ENCODE results near the gene ARPC5. TPM values are rescaled to one million over a fixed set of nuclear protein-coding genes. Genes with fewer than 3 reads are reported as not detected.

ARPC5 gene
- total RNA-seq, 1 experiment from 2014 or later, result 104 TPM

GRCh38 chr1:183576537-183576936 is 59.0 kb downstream of the ARPC5 start:
- in situ Hi-C loops (cut with HindIII; ENCODE audit: low pct_unique_long_range_greater_than_20kb, low sequenced_read_pairs), result no loop called here
- Histone ChIP-seq H3K27me3 (ENCODE audit: control insufficient read depth, insufficient read depth, low read length) (no peaks in the 10 kb centered on the region), H3K9me3 (ENCODE audit: control insufficient read depth, insufficient read depth, low read depth, low read length) (no peaks in the 10 kb centered on the region), H3K4me3 (ENCODE audit: low read depth in 2 of 2, low read length in 2 of 2) (no peak overlapping the region), H3K36me3 (ENCODE audit: control insufficient read depth, insufficient read depth, low read length) (no peaks in the 10 kb centered on the region), H3K4me1 (ENCODE audit: control insufficient read depth, insufficient read depth, low read length) (no peaks in the 10 kb centered on the region), H3K27ac (ENCODE audit: low read length) (no peak overlapping the region)
- ChIA-PET POLR2A (no interaction called here), CTCF (no interaction called here)
- intact Hi-C loops (cut with micrococcal nuclease; ENCODE audit: unreplicated experiment), result no loop called here
- no TSS peak for BruUV-seq (replicated peaks)
- TF ChIP-seq CTCF (IDR thresholded peaks at IDR 0.05), result no peak
- no peak for TF ChIP-seq SIN3A (IDR thresholded peaks at IDR 0.05; ENCODE audit: borderline replicate concordance, insufficient read depth, low read depth, low read length)
- no peak for TF ChIP-seq REST (IDR thresholded peaks at IDR 0.05; ENCODE audit: insufficient read depth in 1 of 2, low read depth in 2 of 2, low read length in 1 of 2)
- no peak for TF ChIP-seq POLR2AphosphoS5 (IDR thresholded peaks at IDR 0.05; ENCODE audit: low read depth, low read length)
- ATAC-seq, result no peak
- no peak for DNase-seq (ENCODE audit: low read depth, low spot score)

GRCh38 chr1:183575606-183576005 is 60.0 kb downstream of the ARPC5 start:
- Histone ChIP-seq H3K4me1 (ENCODE audit: control insufficient read depth, insufficient read depth, low read length) (no peaks in the 10 kb centered on the region), H3K4me3 (ENCODE audit: low read depth in 2 of 2, low read length in 2 of 2) (no peak overlapping the region), H3K36me3 (ENCODE audit: control insufficient read depth, insufficient read depth, low read length) (no peaks in the 10 kb centered on the region), H3K27ac (ENCODE audit: low read length) (no peak overlapping the region), H3K27me3 (ENCODE audit: control insufficient read depth, insufficient read depth, low read length) (no peaks in the 10 kb centered on the region), H3K9me3 (ENCODE audit: control insufficient read depth, insufficient read depth, low read depth, low read length) (no peaks in the 10 kb centered on the region)
- no peak for ATAC-seq
- POLR2A ChIA-PET, result no interaction called here
- CTCF ChIA-PET, result no interaction called here
- intact Hi-C loops (cut with micrococcal nuclease; ENCODE audit: unreplicated experiment), result no loop called here
- no peak for TF ChIP-seq SIN3A (IDR thresholded peaks at IDR 0.05; ENCODE audit: borderline replicate concordance, insufficient read depth, low read depth, low read length)
- TF ChIP-seq TCF7L2 (IDR thresholded peaks at IDR 0.05; ENCODE audit: low read depth, low read length), result no peak
- no peak for TF ChIP-seq CTCF (IDR thresholded peaks at IDR 0.05)
- TF ChIP-seq REST (IDR thresholded peaks at IDR 0.05; ENCODE audit: insufficient read depth in 1 of 2, low read depth in 2 of 2, low read length in 1 of 2), result no peak
- TF ChIP-seq POLR2AphosphoS5 (IDR thresholded peaks at IDR 0.05; ENCODE audit: low read depth, low read length), result no peak
- in situ Hi-C loops (cut with HindIII; ENCODE audit: low pct_unique_long_range_greater_than_20kb, low sequenced_read_pairs), result no loop called here
- no peak for DNase-seq (ENCODE audit: low read depth, low spot score)
- no TSS peak for BruUV-seq (replicated peaks)
